ENCODE measurements around the gene TRIM63. TPM values are rescaled to one million over a fixed set of nuclear protein-coding genes. Genes with fewer than 3 reads are reported as not detected.

TRIM63 gene
- total RNA-seq, 2 experiments from 2014 or later = not detected

DNA sequence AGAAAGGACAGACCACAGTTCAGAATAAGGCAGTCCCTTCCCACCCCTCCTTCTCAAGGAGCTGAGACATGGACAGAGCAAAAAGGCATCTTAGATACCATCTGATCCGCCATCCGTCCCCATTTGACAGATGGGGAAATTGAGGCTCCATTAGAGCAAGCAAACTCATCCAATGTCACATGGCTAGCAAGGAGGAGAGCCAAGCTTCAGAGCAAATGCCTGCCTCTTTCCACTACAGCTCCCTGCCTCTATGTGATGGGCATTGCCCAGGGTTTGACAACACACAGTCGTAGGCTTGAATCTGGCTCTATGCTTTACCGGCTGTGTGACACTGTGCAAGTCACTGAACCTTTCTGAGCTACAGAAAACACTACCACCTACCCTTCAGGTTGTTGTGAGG, 25.5 kb downstream of the TRIM63 start:
- H3K27ac Mint-ChIP-seq = no peak overlapping the region
- POLR2A ChIA-PET = no interaction called here

DNA sequence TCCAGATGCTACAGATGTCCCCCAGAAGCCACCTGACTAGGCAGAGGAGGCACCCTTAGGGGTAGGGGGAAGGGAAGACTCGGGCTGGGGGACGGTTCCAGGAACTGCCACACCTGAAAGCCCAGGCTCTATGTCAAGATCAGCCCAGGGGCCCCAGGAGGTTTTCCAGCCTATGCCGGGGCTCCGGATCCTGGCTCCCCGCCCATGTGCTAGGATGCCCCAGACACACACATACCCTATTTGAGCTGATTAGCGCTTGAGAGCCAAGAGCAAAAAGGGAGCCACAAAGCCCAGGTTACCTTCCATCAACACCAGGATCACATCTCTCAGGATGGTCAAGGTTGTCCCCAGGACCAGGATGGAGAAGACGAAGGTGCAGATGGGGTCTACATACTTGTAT, 26.0 kb downstream of the TRIM63 start:
- H3K27ac Mint-ChIP-seq = no peak overlapping the region
- H3K27me3 Mint-ChIP-seq = peaks cover 33% of the 10 kb centered on the region
- no peak for DNase-seq
- CTCF ChIA-PET = no interaction called here
- no peaks in the 10 kb centered on the region for H3K36me3 Mint-ChIP-seq (ENCODE audit: low read depth)
- Histone ChIP-seq H3K27me3 (ENCODE audit: control insufficient read depth in 1 of 2, insufficient read depth in 2 of 2, low read length in 2 of 2) (peaks cover 30 to 35% of the 10 kb centered on the region in 2 experiments), H3K27ac (ENCODE audit: low read depth in 1 of 2, low read length in 2 of 2) (no peak overlapping the region), H3K4me1 (ENCODE audit: insufficient read depth, low read length) (peaks cover 1% of the 10 kb centered on the region), H3K4me3 (ENCODE audit: low read length) (no peak overlapping the region), H3K9me3 (ENCODE audit: control insufficient read depth in 1 of 2, insufficient read depth in 1 of 2, low read length in 2 of 2) (peaks cover 0 to 6% of the 10 kb centered on the region in 2 experiments), H3K36me3 (ENCODE audit: insufficient read depth, low read length) (no peaks in the 10 kb centered on the region)
- ATAC-seq (ENCODE audit: poor library complexity) = no peak
- POLR2A ChIA-PET = no interaction called here
- TF ChIP-seq, protein P1, sequence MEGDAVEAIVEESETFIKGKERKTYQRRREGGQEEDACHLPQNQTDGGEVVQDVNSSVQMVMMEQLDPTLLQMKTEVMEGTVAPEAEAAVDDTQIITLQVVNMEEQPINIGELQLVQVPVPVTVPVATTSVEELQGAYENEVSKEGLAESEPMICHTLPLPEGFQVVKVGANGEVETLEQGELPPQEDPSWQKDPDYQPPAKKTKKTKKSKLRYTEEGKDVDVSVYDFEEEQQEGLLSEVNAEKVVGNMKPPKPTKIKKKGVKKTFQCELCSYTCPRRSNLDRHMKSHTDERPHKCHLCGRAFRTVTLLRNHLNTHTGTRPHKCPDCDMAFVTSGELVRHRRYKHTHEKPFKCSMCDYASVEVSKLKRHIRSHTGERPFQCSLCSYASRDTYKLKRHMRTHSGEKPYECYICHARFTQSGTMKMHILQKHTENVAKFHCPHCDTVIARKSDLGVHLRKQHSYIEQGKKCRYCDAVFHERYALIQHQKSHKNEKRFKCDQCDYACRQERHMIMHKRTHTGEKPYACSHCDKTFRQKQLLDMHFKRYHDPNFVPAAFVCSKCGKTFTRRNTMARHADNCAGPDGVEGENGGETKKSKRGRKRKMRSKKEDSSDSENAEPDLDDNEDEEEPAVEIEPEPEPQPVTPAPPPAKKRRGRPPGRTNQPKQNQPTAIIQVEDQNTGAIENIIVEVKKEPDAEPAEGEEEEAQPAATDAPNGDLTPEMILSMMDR (IDR thresholded peaks at IDR 0.05) = no peak
- no peaks in the 10 kb centered on the region for H3K9me3 Mint-ChIP-seq
- no peak overlapping the region for H3K4me3 Mint-ChIP-seq
- H3K4me1 Mint-ChIP-seq (ENCODE audit: low read depth) = peaks cover 6% of the 10 kb centered on the region
- intact Hi-C loops (cut with DNase I, micrococcal nuclease) = no loop called here

More for the DNA sequence above, 25.5 kb downstream of the TRIM63 start:
- intact Hi-C loops (cut with DNase I, micrococcal nuclease) = no loop called here
- Mint-ChIP-seq H3K36me3 (ENCODE audit: low read depth) (no peaks in the 10 kb centered on the region), H3K4me3 (no peak overlapping the region), H3K9me3 (no peaks in the 10 kb centered on the region), H3K4me1 (ENCODE audit: low read depth) (peaks cover 6% of the 10 kb centered on the region), H3K27me3 (peaks cover 39% of the 10 kb centered on the region)
- Histone ChIP-seq H3K36me3 (ENCODE audit: insufficient read depth, low read length) (no peaks in the 10 kb centered on the region), H3K4me3 (ENCODE audit: low read length) (no peak overlapping the region), H3K27ac (ENCODE audit: low read depth in 1 of 2, low read length in 2 of 2) (no peak overlapping the region), H3K9me3 (ENCODE audit: control insufficient read depth in 1 of 2, insufficient read depth in 1 of 2, low read length in 2 of 2) (peaks cover 0 to 6% of the 10 kb centered on the region in 2 experiments), H3K27me3 (ENCODE audit: control insufficient read depth in 1 of 2, insufficient read depth in 2 of 2, low read length in 2 of 2) (peaks cover 36 to 41% of the 10 kb centered on the region in 2 experiments), H3K4me1 (ENCODE audit: insufficient read depth, low read length) (peaks cover 2% of the 10 kb centered on the region)
- no peak for ATAC-seq (ENCODE audit: poor library complexity)
- CTCF ChIA-PET = no interaction called here
- TF ChIP-seq, protein P1 (IDR thresholded peaks at IDR 0.05) = no peak
- no peak for DNase-seq

DNA sequence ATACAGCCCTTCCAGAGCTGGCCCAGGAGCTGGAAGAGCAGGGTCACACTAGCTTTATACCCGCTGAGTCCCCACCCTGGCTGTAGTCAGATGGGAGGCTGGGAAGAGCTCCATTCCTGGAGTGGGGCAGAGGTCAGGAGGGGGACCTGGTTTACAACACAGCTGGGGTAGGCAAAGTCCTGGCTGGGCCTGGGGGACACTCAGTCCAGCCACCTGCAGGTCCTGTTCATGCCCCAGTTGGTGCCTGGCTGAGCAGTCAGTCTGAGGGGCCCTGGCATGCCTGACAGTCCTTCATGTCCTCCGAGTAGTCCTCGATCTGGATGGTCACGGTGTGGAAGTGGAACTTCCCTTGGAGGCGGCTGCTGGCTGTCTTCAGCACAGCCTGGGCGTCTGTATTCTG, 28.5 kb downstream of the TRIM63 start:
- Histone ChIP-seq H3K4me3 (ENCODE audit: low read length) (no peak overlapping the region), H3K4me1 (ENCODE audit: insufficient read depth, low read length) (peaks cover 22% of the 10 kb centered on the region), H3K27me3 (ENCODE audit: control insufficient read depth in 1 of 2, insufficient read depth in 2 of 2, low read length in 2 of 2) (peaks cover 9 to 14% of the 10 kb centered on the region in 2 experiments), H3K36me3 (ENCODE audit: insufficient read depth, low read length) (no peaks in the 10 kb centered on the region), H3K9me3 (ENCODE audit: control insufficient read depth in 1 of 2, insufficient read depth in 1 of 2, low read length in 2 of 2) (no peaks in the 10 kb centered on the region), H3K27ac (ENCODE audit: low read depth in 1 of 2, low read length in 2 of 2) (no peak overlapping the region)
- Mint-ChIP-seq H3K27me3 (peaks cover 17% of the 10 kb centered on the region), H3K36me3 (ENCODE audit: low read depth) (no peaks in the 10 kb centered on the region), H3K4me1 (ENCODE audit: low read depth) (peaks cover 17% of the 10 kb centered on the region), H3K4me3 (no peak overlapping the region), H3K9me3 (no peaks in the 10 kb centered on the region), H3K27ac (no peak overlapping the region)
- CTCF ChIA-PET = no interaction called here
- DNase-seq (no peak), ATAC-seq (ENCODE audit: poor library complexity) (no peak)
- TF ChIP-seq, protein P1 (IDR thresholded peaks at IDR 0.05) = no peak
- POLR2A ChIA-PET = no interaction called here
- intact Hi-C loops (cut with DNase I, micrococcal nuclease) = loop anchor here in 1 of 2 experiments (5.0 to 10.0 kb wide), 2 partner anchors 73 to 376 kb away; partner anchors contain the start of genes LIN28A and PDIK1L

Data from CD4-positive, alpha-beta T cell (primary cell).